GM18861 (cell line): Measurements from ENCODE around the gene FTMT.
"Not testable (repeated sequence)": the region's sequence is repeated elsewhere in the genome, so short reads cannot be mapped to it uniquely, and the experiment has no call there.

Experiments used
- ATAC-seq: cut with Tn5 transposase; IDR thresholded peaks from one replicate; pipeline ENCODE4 v1.9.1; 2021; ENCODE audit not compliant: unreplicated experiment

The FTMT gene

GRCh38 chr5:121851643-121852574 is at the start of gene FTMT:
FTMT (plus strand) TSS chr5:121851882; CDS start chr5:121851964, 82 bp downstream.
- no peak for ATAC-seq

GRCh38 chr5:121805251-121805650 is 46.4 kb upstream of the FTMT start:
- not testable (repeated sequence) for ATAC-seq

GRCh38 chr5:121805911-121806310 is 45.8 kb upstream of the FTMT start:
- ATAC-seq: no peak

- ATAC-seq: no peak
These were observed 35.5 kb upstream of the FTMT start for GRCh38 chr5:121816164-121816563.

GRCh38 chr5:121819682-121820261 is 31.9 kb upstream of the FTMT start:
- ATAC-seq: no peak

- ATAC-seq: no peak
These were observed 18.1 kb upstream of the FTMT start for GRCh38 chr5:121833617-121834016.

GRCh38 chr5:121834021-121834420 is 17.7 kb upstream of the FTMT start:
- ATAC-seq: no peak

- ATAC-seq: no peak
These were observed 9.8 kb upstream of the FTMT start for GRCh38 chr5:121841892-121842291.

GRCh38 chr5:121850272-121850671 is 1.4 kb upstream of the FTMT start:
- no peak for ATAC-seq

GRCh38 chr5:121853850-121854249 is 2.2 kb downstream of the FTMT start:
- no peak for ATAC-seq

GRCh38 chr5:121862801-121863200 is 11.1 kb downstream of the FTMT start:
- ATAC-seq: no peak

- ATAC-seq: no peak
These were observed 12.1 kb downstream of the FTMT start for GRCh38 chr5:121863753-121864285.

GRCh38 chr5:121867403-121867802 is 15.7 kb downstream of the FTMT start:
- no peak for ATAC-seq

- ATAC-seq: no peak
These were observed 18.8 kb downstream of the FTMT start for GRCh38 chr5:121870489-121870888.

GRCh38 chr5:121872856-121873255 is 21.2 kb downstream of the FTMT start:
- no peak for ATAC-seq

GRCh38 chr5:121873409-121873808 is 21.7 kb downstream of the FTMT start:
- ATAC-seq: no peak

GRCh38 chr5:121885630-121886029 is 33.9 kb downstream of the FTMT start:
- no peak for ATAC-seq

GRCh38 chr5:121887727-121888126 is 36.0 kb downstream of the FTMT start:
- no peak for ATAC-seq

GRCh38 chr5:121890297-121890858 is 38.7 kb downstream of the FTMT start:
- no peak for ATAC-seq

GRCh38 chr5:121897341-121897740 is 45.7 kb downstream of the FTMT start:
- no peak for ATAC-seq

GRCh38 chr5:121899346-121899745 is 47.7 kb downstream of the FTMT start:
- ATAC-seq: no peak
